DND-41 (cell line): ENCODE measurements around the gene RPN2.

Experiments used
- ATAC-seq: fragments of 200-7000 bp; cut with Tn5 transposase; 3 replicates; pipeline ENCODE4 v1.9.1; 2021; ENCODE audit warnings: low read depth; ENCODE audit not compliant: insufficient read depth
- DNase-seq: peaks from one replicate; pipeline ENCODE4 v3.0.0-alpha.2; 2020
- H2AFZ ChIP-seq: 2 replicates; pipeline ENCODE4 v1.6.0; 2012; ENCODE audit warnings: low read depth, low read length
- H3K27ac ChIP-seq: 2 replicates; pipeline ENCODE4 v1.5.1; 2012; ENCODE audit warnings: low read length, inconsistent platforms
- H3K27me3 ChIP-seq: fragments of 200-600 bp; sonication (generic); 2 replicates; pipeline ENCODE4 v1.6.0; 2012; ENCODE audit warnings: low read length, mild to moderate bottlenecking, inconsistent platforms; ENCODE audit not compliant: insufficient read depth, poor library complexity
- H3K36me3 ChIP-seq: 2 replicates; pipeline ENCODE4 v1.5.1; 2012; ENCODE audit warnings: low read length, inconsistent platforms; ENCODE audit not compliant: insufficient read depth
- H3K4me1 ChIP-seq: 2 replicates; pipeline ENCODE4 v1.5.1; 2012; ENCODE audit warnings: mild to moderate bottlenecking, low read length; ENCODE audit not compliant: insufficient read depth
- H3K4me2 ChIP-seq: 2 replicates; pipeline ENCODE4 v1.6.0; 2012; ENCODE audit warnings: mild to moderate bottlenecking, moderate library complexity, low read length, inconsistent platforms; ENCODE audit not compliant: insufficient read depth
- H3K4me3 ChIP-seq, 2 experiments: fragments of 200-600 bp in 1 of 2; shearing (Covaris generic) in 1 of 2; 2 replicates each; pipeline ENCODE4 v1.5.1; 2012 to 2016; ENCODE audit warnings: inconsistent platforms in 2 of 2, low read length in 2 of 2, mild to moderate bottlenecking in 2 of 2, low read depth in 1 of 2, moderate library complexity in 1 of 2
- H3K79me2 ChIP-seq: 2 replicates; pipeline ENCODE4 v1.6.0; 2012; ENCODE audit warnings: low read length, inconsistent platforms; ENCODE audit not compliant: insufficient read depth
- H3K9ac ChIP-seq: 2 replicates; pipeline ENCODE4 v1.6.0; 2012; ENCODE audit warnings: low read depth, mild to moderate bottlenecking, inconsistent platforms, low read length, moderate library complexity
- H3K9me3 ChIP-seq: 2 replicates; pipeline ENCODE4 v1.5.1; 2012; ENCODE audit warnings: low read length, moderate library complexity, mild to moderate bottlenecking, inconsistent platforms; ENCODE audit not compliant: insufficient read depth, severe bottlenecking
- H4K20me1 ChIP-seq: 2 replicates; pipeline ENCODE4 v1.6.0; 2012; ENCODE audit warnings: low read length; ENCODE audit not compliant: insufficient read depth
- EZH2 ChIP-seq: IDR thresholded peaks from 3 replicates; pipeline ENCODE4 v1.6.1; 2012; ENCODE audit warnings: borderline replicate concordance, low read depth, mild to moderate bottlenecking, moderate library complexity, low read length, inconsistent platforms; ENCODE audit not compliant: severe bottlenecking
- TF ChIP-seq, protein P1 (sequence below): IDR thresholded peaks from 2 replicates; pipeline ENCODE4 v1.5.1; 2012; ENCODE audit warnings: borderline replicate concordance, low read length, moderate library complexity, mild to moderate bottlenecking; ENCODE audit not compliant: poor library complexity, severe bottlenecking; ENCODE audit errors: extremely low read depth

The RPN2 gene

DNA sequence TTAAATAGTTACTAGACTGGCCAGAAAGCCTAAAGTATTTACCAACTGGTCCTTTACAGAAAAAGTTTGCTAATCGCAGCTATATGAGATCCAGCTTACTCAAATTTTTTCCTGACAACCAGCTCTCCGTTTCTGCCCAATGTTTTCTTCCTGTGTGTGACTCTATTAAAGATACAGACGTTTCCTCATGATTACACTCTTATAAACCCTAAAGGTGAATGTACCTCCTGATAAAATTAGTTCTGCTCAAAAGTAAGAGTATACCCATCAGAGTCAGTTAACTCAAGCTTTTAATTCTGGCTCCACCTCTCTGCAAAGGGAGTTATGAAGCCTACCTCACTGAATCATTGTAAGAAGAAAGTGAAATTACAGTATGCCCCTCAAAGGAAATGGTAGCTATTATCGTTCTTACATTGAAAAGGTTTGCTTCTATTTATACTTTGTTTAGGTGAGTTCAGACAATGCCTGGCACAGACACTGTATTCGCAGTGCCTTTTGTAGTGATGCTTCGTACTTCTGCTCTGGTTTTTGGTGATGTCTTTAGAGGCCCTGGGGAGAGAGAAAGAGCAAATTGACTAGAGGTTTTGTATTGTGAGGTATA lies 10.4 kb downstream of the RPN2 start:
- TF ChIP-seq, protein P1, sequence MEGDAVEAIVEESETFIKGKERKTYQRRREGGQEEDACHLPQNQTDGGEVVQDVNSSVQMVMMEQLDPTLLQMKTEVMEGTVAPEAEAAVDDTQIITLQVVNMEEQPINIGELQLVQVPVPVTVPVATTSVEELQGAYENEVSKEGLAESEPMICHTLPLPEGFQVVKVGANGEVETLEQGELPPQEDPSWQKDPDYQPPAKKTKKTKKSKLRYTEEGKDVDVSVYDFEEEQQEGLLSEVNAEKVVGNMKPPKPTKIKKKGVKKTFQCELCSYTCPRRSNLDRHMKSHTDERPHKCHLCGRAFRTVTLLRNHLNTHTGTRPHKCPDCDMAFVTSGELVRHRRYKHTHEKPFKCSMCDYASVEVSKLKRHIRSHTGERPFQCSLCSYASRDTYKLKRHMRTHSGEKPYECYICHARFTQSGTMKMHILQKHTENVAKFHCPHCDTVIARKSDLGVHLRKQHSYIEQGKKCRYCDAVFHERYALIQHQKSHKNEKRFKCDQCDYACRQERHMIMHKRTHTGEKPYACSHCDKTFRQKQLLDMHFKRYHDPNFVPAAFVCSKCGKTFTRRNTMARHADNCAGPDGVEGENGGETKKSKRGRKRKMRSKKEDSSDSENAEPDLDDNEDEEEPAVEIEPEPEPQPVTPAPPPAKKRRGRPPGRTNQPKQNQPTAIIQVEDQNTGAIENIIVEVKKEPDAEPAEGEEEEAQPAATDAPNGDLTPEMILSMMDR, result no peak
- no peak for TF ChIP-seq EZH2
- no peak overlapping the region for H3K9ac ChIP-seq

DNA sequence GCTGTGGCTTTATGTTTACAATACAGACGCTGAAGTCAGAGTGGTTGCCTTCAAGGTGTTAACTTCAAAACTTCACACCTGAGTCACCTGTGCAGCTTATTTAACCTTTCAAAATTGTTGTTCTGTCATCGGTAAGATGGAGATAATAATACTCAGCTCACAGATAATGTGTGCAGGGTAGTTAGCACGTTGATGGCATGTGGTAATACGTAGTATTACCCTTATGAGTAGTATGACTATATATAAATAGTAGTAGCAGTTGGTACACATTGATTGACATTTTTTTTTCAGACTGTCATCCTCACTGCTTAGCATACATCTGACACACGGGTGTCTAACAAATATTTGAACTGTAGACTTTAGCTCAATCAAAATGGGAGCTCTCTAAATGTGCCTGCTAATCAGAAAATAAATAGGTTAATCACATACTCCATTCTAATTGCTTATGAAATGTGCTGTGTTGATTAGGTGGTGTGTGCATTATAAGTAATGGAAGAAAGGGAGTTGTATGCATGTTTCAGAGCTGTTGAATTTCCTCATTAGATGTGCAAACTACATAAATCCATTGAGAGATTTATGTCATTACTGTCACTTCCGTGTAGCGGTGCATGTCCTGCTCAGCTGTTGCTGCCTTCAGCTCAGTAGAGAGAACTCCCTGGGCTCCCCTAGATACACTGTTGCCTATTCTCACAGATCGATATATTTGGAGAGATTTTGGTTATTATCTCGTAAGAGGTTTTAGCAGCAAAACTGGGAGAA lies 11.4 kb downstream of the RPN2 start:
- Histone ChIP-seq H3K79me2 (peaks cover 94% of the 10 kb centered on the region), H3K9me3 (no peaks in the 10 kb centered on the region), H3K4me3 (no peak overlapping the region), H2AFZ (no peak overlapping the region), H3K36me3 (peaks cover 69% of the 10 kb centered on the region), H3K27ac (no peak overlapping the region), H4K20me1 (peaks cover 72% of the 10 kb centered on the region), H3K9ac (no peak overlapping the region), H3K4me1 (no peaks in the 10 kb centered on the region; the same call in none of the 2 replicates), H3K4me2 (no peak overlapping the region), H3K27me3 (no peaks in the 10 kb centered on the region)
- TF ChIP-seq EZH2, result no peak
- TF ChIP-seq, protein P1, result no peak
- DNase-seq (no peak), ATAC-seq (no peak)

More for the DNA sequence above, 10.4 kb downstream of the RPN2 start:
- Histone ChIP-seq H3K79me2 (peaks cover 94% of the 10 kb centered on the region), H2AFZ (no peak overlapping the region), H4K20me1 (peaks cover 68% of the 10 kb centered on the region), H3K4me3 (no peak overlapping the region), H3K27ac (no peak overlapping the region), H3K4me1 (no peaks in the 10 kb centered on the region; the same call in none of the 2 replicates), H3K4me2 (no peak overlapping the region), H3K27me3 (no peaks in the 10 kb centered on the region), H3K9me3 (no peaks in the 10 kb centered on the region), H3K36me3 (peaks cover 79% of the 10 kb centered on the region)
- DNase-seq (no peak), ATAC-seq (no peak)

DNA sequence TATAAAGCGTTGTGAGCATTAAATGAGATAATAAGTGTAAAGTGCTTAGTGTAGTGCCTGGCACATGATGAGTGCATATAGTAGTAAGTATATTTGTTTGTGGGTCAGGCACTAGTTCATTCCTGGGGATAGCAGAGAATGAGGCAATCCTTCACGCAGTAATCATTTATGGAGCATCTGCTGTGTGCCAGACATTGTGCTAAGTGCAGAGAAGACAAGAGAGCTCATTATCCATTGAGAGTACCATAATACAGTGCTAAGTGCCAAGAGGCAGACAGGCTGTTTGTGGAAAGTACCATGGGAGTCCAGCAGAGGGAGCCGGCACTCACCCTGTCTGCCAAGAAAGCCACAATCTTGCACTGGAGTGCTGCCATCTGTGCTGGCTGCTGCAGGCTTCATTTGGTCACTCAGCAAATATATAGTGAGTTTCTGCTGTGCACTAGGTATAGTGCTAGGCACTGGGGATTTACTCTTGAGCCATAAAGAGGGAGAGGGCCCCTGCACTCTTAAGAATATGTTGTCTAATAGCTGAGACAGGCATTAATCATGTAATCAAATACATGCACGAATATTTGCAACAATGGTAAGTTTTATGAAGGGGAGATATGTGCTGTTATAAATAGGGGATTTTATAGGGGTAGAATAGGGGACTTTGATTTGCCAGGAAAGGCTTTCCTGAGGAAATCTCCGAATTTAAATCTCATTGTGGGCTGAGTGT lies 13.2 kb downstream of the RPN2 start:
- Histone ChIP-seq H2AFZ (no peak overlapping the region), H3K27me3 (no peaks in the 10 kb centered on the region), H3K9me3 (no peaks in the 10 kb centered on the region), H3K36me3 (peaks cover 66% of the 10 kb centered on the region), H3K4me2 (no peak overlapping the region), H3K4me3 (no peak overlapping the region), H3K4me1 (no peaks in the 10 kb centered on the region; the same call in 1 of the 2 replicates), H3K79me2 (peaks cover 97% of the 10 kb centered on the region), H3K27ac (no peak overlapping the region), H4K20me1 (peaks cover 81% of the 10 kb centered on the region), H3K9ac (no peak overlapping the region)
- DNase-seq (peak; percentile 83), ATAC-seq (peak; percentile 94)
- TF ChIP-seq EZH2, result no peak
- TF ChIP-seq, protein P1, result peak; percentile 96
